Endothelial cell of umbilical vein (primary cell): ENCODE measurements around the gene AMZ2. TPM values are rescaled to one million over a fixed set of nuclear protein-coding genes. Genes with fewer than 3 reads are reported as not detected.

Experiments
- BruUV-seq: library from RNA; stranded (reverse); fragments of 400-500 nt; replicated peaks from 2 replicates; lab custom pipeline; 2021; lab: Mats Ljungman, UMichigan
- CTCF ChIA-PET: fragments of 300-600, 350-600 bp; sonication (Branson Sonifier 250); formaldehyde crosslinking; loops from one replicate; lab custom pipeline; 2021; ENCODE audit warnings: antibody characterized with exemption, inconsistent platforms; lab: Charles Lee
- POLR2A ChIA-PET: fragments of 300-600, 350-600 bp; sonication (Branson Sonifier 250); formaldehyde crosslinking; loops from one replicate; lab custom pipeline; 2021; ENCODE audit warnings: antibody characterized with exemption, inconsistent platforms; lab: Charles Lee
- DNase-seq: peaks from one replicate; pipeline ENCODE4 v3.0.0-alpha.2; 2011; ENCODE audit warnings: low read depth, low spot score
- FAIRE-seq: peaks from 2 replicates; lab custom pipeline; 2011; peaks lifted over from hg19 to GRCh38; lab: Jason Lieb, UNC
- H2AFZ ChIP-seq: 2 replicates; pipeline ENCODE4 v1.6.0; 2012; ENCODE audit warnings: low read depth, low read length, control low read depth, inconsistent platforms
- H3K27ac ChIP-seq: 2 replicates; pipeline ENCODE4 v1.5.1; 2011; ENCODE audit warnings: low read depth, mild to moderate bottlenecking, control low read depth, low read length, moderate library complexity; ENCODE audit not compliant: insufficient read depth
- H3K27me3 ChIP-seq, 2 experiments: 2 replicates each; pipeline versions ENCODE4 v1.6.0 to v1.6.1; 2011; ENCODE audit warnings: low read length in 2 of 2, mixed read lengths in 1 of 2; ENCODE audit not compliant: control insufficient read depth in 2 of 2, insufficient read depth in 2 of 2
- H3K36me3 ChIP-seq, 2 experiments: 2 replicates in 1 of 2; 3 replicates in 1 of 2; pipeline ENCODE4 v1.5.1; 2011; ENCODE audit warnings: low read length in 2 of 2, mild to moderate bottlenecking in 1 of 2, moderate library complexity in 1 of 2; ENCODE audit not compliant: control insufficient read depth in 2 of 2, insufficient read depth in 2 of 2; ENCODE audit errors: extremely low read depth in 1 of 2
- H3K4me1 ChIP-seq: 3 replicates; pipeline ENCODE4 v1.5.1; 2011; ENCODE audit warnings: mild to moderate bottlenecking, low read length; ENCODE audit not compliant: control insufficient read depth, insufficient read depth; ENCODE audit errors: extremely low read depth
- H3K4me2 ChIP-seq: 2 replicates; pipeline ENCODE4 v1.6.1; 2011; ENCODE audit warnings: low read length, control low read depth, mixed read lengths; ENCODE audit not compliant: insufficient read depth
- H3K4me3 ChIP-seq, 3 experiments: fragments of 200-600 bp in 1 of 3; sonication (generic), shearing (Covaris generic) in 1 of 3; replicated peaks in 1 of 3; 2 replicates each; pipeline ENCODE4 v1.5.1; 2011 to 2016; ENCODE audit warnings: control low read depth in 3 of 3, low read length in 3 of 3, mild to moderate bottlenecking in 2 of 3, inconsistent platforms in 1 of 3, low read depth in 1 of 3, moderate library complexity in 1 of 3; ENCODE audit not compliant: insufficient read depth in 1 of 3
- H3K79me2 ChIP-seq: 2 replicates; pipeline ENCODE4 v1.6.0; 2012; ENCODE audit warnings: low read length, inconsistent platforms; ENCODE audit not compliant: control insufficient read depth, insufficient read depth
- H3K9ac ChIP-seq: replicated peaks from 2 replicates; pipeline ENCODE3; 2011; ENCODE audit warnings: low read length, control low read depth; ENCODE audit not compliant: insufficient read depth; ENCODE audit errors: extremely low read depth
- H3K9me1 ChIP-seq: replicated peaks from 3 replicates; pipeline ENCODE4 v1.6.0; 2011; ENCODE audit warnings: mild to moderate bottlenecking, low read length; ENCODE audit not compliant: control insufficient read depth, insufficient read depth; ENCODE audit errors: extremely low read depth
- H3K9me3 ChIP-seq: replicated peaks from 2 replicates; pipeline ENCODE4 v1.5.1; 2012; ENCODE audit warnings: low read length, inconsistent platforms; ENCODE audit not compliant: control insufficient read depth, insufficient read depth
- H4K20me1 ChIP-seq: replicated peaks from 2 replicates; pipeline ENCODE3; 2011; ENCODE audit warnings: mild to moderate bottlenecking, low read length; ENCODE audit not compliant: control insufficient read depth, insufficient read depth; ENCODE audit errors: extremely low read depth
- CTCF ChIP-seq, 2 donors: IDR thresholded peaks; 1 replicate in 1 of 2; 2 replicates in 1 of 2; pipeline ENCODE4 v1.5.1; 2011; ENCODE audit warnings: low read length in 2 of 2, mild to moderate bottlenecking in 2 of 2, moderate library complexity in 2 of 2, control low read depth in 1 of 2, inconsistent platforms in 1 of 2, low read depth in 1 of 2; ENCODE audit not compliant: insufficient read depth in 1 of 2; ENCODE audit errors: extremely low read depth in 1 of 2
- EZH2 ChIP-seq: IDR thresholded peaks from 2 replicates; pipeline ENCODE4 v1.6.1; 2012; ENCODE audit warnings: borderline replicate concordance, low read depth, mild to moderate bottlenecking, moderate library complexity, low read length, inconsistent platforms; ENCODE audit not compliant: severe bottlenecking
- FOS ChIP-seq: IDR thresholded peaks from 2 replicates; pipeline ENCODE4 v1.6.1; 2011; ENCODE audit warnings: mild to moderate bottlenecking, low read length, moderate library complexity, borderline replicate concordance; ENCODE audit not compliant: insufficient read depth
- GATA2 ChIP-seq: IDR thresholded peaks from 2 replicates; pipeline ENCODE4 v1.7.0; 2011; ENCODE audit warnings: low read depth, mild to moderate bottlenecking, moderate library complexity, mixed read lengths, low read length; ENCODE audit not compliant: insufficient read length, insufficient read depth
- JUN ChIP-seq: IDR thresholded peaks from 2 replicates; pipeline ENCODE4 v1.6.1; 2011; ENCODE audit warnings: borderline replicate concordance, low read depth; ENCODE audit not compliant: insufficient read length, insufficient read depth
- MAX ChIP-seq: IDR thresholded peaks from 2 replicates; pipeline ENCODE4 v1.6.1; 2011; ENCODE audit not compliant: insufficient read depth, insufficient read length
- MYC ChIP-seq: IDR thresholded peaks from one replicate; pipeline ENCODE4 v1.6.1; 2011; ENCODE audit warnings: mild to moderate bottlenecking, low read depth, low read length
- POLR2A ChIP-seq: IDR thresholded peaks from 2 replicates; pipeline ENCODE4 v1.6.1; 2012; ENCODE audit warnings: low read depth, mild to moderate bottlenecking, control low read depth, low read length
- POLR2AphosphoS5 ChIP-seq: IDR thresholded peaks from 2 replicates; pipeline ENCODE4 v1.6.1; 2012; ENCODE audit warnings: low read depth, mild to moderate bottlenecking, control low read depth, low read length, moderate library complexity; ENCODE audit not compliant: insufficient read depth
- dilution Hi-C: fragments of 300-500 bp; cut with MboI; formaldehyde crosslinking; loops from one replicate; pipeline ENCODE4 v1.15.0; 2019; ENCODE audit warnings: low sequenced_read_pairs; ENCODE audit not compliant: extremely low pct_ligation_motif_present
- intact Hi-C: fragments of 100-400 bp; cut with micrococcal nuclease; formaldehyde crosslinking; loops from one replicate; pipeline ENCODE4 v1.10.0; 2022
- polyA plus RNA-seq, 4 experiments: library from polyadenylated mRNA; depleted of rRNA in 3 of 4; stranded (reverse) in 3 of 4; unstranded in 1 of 4; fragments of >200 nt; gene quantifications; 2 replicates each; pipeline versions ENCODE4 v1.2.1 to v1.2.3, GENCODE V29; 2011 to 2012; ENCODE audit warnings: missing spikeins in 1 of 4
- total RNA-seq: library from RNA; stranded (reverse); gene quantifications from 2 replicates; pipeline ENCODE4 v1.2.3, GENCODE V29; 2021

AMZ2 gene
- total and polyA plus RNA-seq, 2 donors (not counting 3 experiments of a cell fraction or from before 2014, with no cell fraction given), result 46.7 to 57.3 TPM

- FAIRE-seq (no peak), DNase-seq (no peak)
- no peaks in the 10 kb centered on the region for H3K36me3 ChIP-seq
- no peaks in the 10 kb centered on the region for H4K20me1 ChIP-seq
- BruUV-seq, result no TSS peak
- H2AFZ ChIP-seq, result no peak overlapping the region
- POLR2A ChIA-PET, result no interaction called here
- dilution Hi-C loops (no loop called here), intact Hi-C loops (no loop called here)
- TF ChIP-seq JUN (no peak), POLR2AphosphoS5 (no peak), POLR2A (no peak), GATA2 (no peak), FOS (no peak)
- no peaks in the 10 kb centered on the region for H3K9me3 ChIP-seq
- H3K9me1 ChIP-seq, result no peaks in the 10 kb centered on the region
- CTCF ChIA-PET, result interaction anchor here (1.3 to 8.5 kb wide), 3 partner anchors 24 to 109 kb away, joined by 3 to 104 read pairs (median 5); no protein-coding TSS in a partner anchor
- no peak overlapping the region for H3K4me3 ChIP-seq
- no peak overlapping the region for H3K9ac ChIP-seq
- no peak overlapping the region for H3K4me2 ChIP-seq
- H3K4me1 ChIP-seq, result peaks cover 15% of the 10 kb centered on the region
- no peaks in the 10 kb centered on the region for H3K79me2 ChIP-seq
- H3K27ac ChIP-seq, result no peak overlapping the region
- no peaks in the 10 kb centered on the region for H3K27me3 ChIP-seq
Measured at GRCh38 chr17:68289473-68289872, 41.6 kb downstream of the AMZ2 start.

GRCh38 chr17:68289936-68290267, 42.1 kb downstream of the AMZ2 start:
- Histone ChIP-seq H2AFZ (no peak overlapping the region), H3K27me3 (no peaks in the 10 kb centered on the region), H3K27ac (no peak overlapping the region), H3K9ac (no peak overlapping the region), H3K4me3 (no peak overlapping the region), H3K9me3 (no peaks in the 10 kb centered on the region), H4K20me1 (no peaks in the 10 kb centered on the region), H3K36me3 (no peaks in the 10 kb centered on the region), H3K9me1 (no peaks in the 10 kb centered on the region), H3K4me2 (no peak overlapping the region), H3K79me2 (no peaks in the 10 kb centered on the region), H3K4me1 (peaks cover 15% of the 10 kb centered on the region)
- FAIRE-seq (no peak), DNase-seq (no peak)
- ChIA-PET CTCF (interaction anchor here (1.3 to 8.5 kb wide), 3 partner anchors 24 to 109 kb away, joined by 3 to 104 read pairs (median 5); no protein-coding TSS in a partner anchor), POLR2A (interaction anchor here (0.6 kb wide), 1 partner anchor 57 kb away, joined by 3 read pairs; no protein-coding TSS in a partner anchor)
- intact Hi-C loops (no loop called here), dilution Hi-C loops (no loop called here)
- no TSS peak for BruUV-seq
- TF ChIP-seq MAX, result no peak
- no peak for TF ChIP-seq EZH2
- no peak for TF ChIP-seq POLR2AphosphoS5
- TF ChIP-seq CTCF (IDR thresholded peaks at IDR 0.05; ENCODE audit: extremely low read depth in 1 of 2, insufficient read depth in 1 of 2, low read depth in 1 of 2, low read length in 2 of 2), result no peak
- TF ChIP-seq GATA2, result no peak
- no peak for TF ChIP-seq POLR2A
- no peak for TF ChIP-seq JUN
- TF ChIP-seq MYC, result no peak
- TF ChIP-seq FOS, result no peak
